Naive thymus-derived CD8-positive, alpha-beta T cell (primary cell): ENCODE results near the gene MYO1H. TPM values are rescaled to one million over a fixed set of nuclear protein-coding genes. Genes with fewer than 3 reads are reported as not detected.

Experiments
- ATAC-seq, 2 donors: fragments of 150-1000 bp; cut with Tn5 transposase in 1 of 2; sonication (Bioruptor Pico), chemical (Tn5 transposase) in 1 of 2; 1 replicate in 1 of 2; 2 replicates in 1 of 2; pipeline ENCODE4 v1.10.0; 2021; ENCODE audit warnings: mild to moderate bottlenecking in 2 of 2, moderate library complexity in 2 of 2
- POLR2A ChIA-PET: fragments of 350-600 bp; sonication (Branson Sonifier 250); formaldehyde crosslinking; loops from one replicate; lab custom pipeline; 2021; ENCODE audit warnings: antibody characterized with exemption; lab: Charles Lee
- DNase-seq, 10 donors: peaks; one replicate each; pipeline versions ENCODE4 v3.0.0 to v3.0.0-alpha.2; 2020 to 2022
- H3K27ac Mint-ChIP-seq, 10 donors: one replicate each; pipeline ENCODE4 v1.8.0; 2020 to 2022; ENCODE audit warnings: mild to moderate bottlenecking in 10 of 10, mixed read lengths in 10 of 10, moderate library complexity in 4 of 10, inconsistent platforms in 1 of 10
- H3K27me3 Mint-ChIP-seq, 5 donors: one replicate each; pipeline ENCODE4 v1.8.0; 2021 to 2022; ENCODE audit warnings: mixed read lengths in 5 of 5
- H3K36me3 Mint-ChIP-seq, 3 donors: one replicate each; pipeline ENCODE4 v1.8.0; 2020 to 2022; ENCODE audit warnings: mixed read lengths in 3 of 3, mild to moderate bottlenecking in 2 of 3, inconsistent platforms in 1 of 3
- H3K4me1 Mint-ChIP-seq, 4 donors: one replicate each; pipeline ENCODE4 v1.8.0; 2021 to 2022; ENCODE audit warnings: mixed read lengths in 4 of 4
- H3K4me3 Mint-ChIP-seq, 10 donors: one replicate each; pipeline ENCODE4 v1.8.0; 2020 to 2022; ENCODE audit warnings: mild to moderate bottlenecking in 10 of 10, mixed read lengths in 10 of 10, moderate library complexity in 6 of 10, inconsistent platforms in 1 of 10
- H3K9me3 Mint-ChIP-seq, 9 donors: one replicate each; pipeline ENCODE4 v1.8.0; 2020 to 2022; ENCODE audit warnings: mixed read lengths in 9 of 9, mild to moderate bottlenecking in 3 of 9, inconsistent platforms in 1 of 9, moderate library complexity in 1 of 9
- polyA plus RNA-seq, 3 donors: library from polyadenylated mRNA; unstranded; fragments of 300-500 nt; fragmentation: Illumina TruSeq; gene quantifications; one replicate each; pipeline ENCODE4 v1.2.3, GENCODE V29; 2021
- total RNA-seq, 8 experiments: library from RNA in 2 of 8; stranded (reverse) in 2 of 8; gene quantifications; one replicate each; pipeline ENCODE4 v1.2.3 and lab custom pipeline; 2021 to 2026

The MYO1H gene
- total and polyA plus RNA-seq, 5 experiments from 2014 or later: not detected

- Mint-ChIP-seq H3K36me3 (peaks cover 10 to 54% (median 13%) of the 10 kb centered on the region in 3 donors), H3K27me3 (no peaks in the 10 kb centered on the region), H3K4me3 (peak overlapping the region in 1 of 10 donors; percentile 56), H3K4me1 (peaks cover 27 to 74% (median 63%) of the 10 kb centered on the region in 4 donors), H3K9me3 (no peaks in the 10 kb centered on the region), H3K27ac (peak overlapping the region in 4 of 10 donors; percentile 18 to 87 (median 69))
- DNase-seq (no peak), ATAC-seq (no peak)
- POLR2A ChIA-PET: interaction anchor here (0.6 kb wide), 1 partner anchor 10 kb away, joined by 3 read pairs; no protein-coding TSS in a partner anchor
Observed at GRCh38 chr12:109461049-109461845, 113.5 kb downstream of the MYO1H start.

- peaks cover 5 to 53% (median 10%) of the 10 kb centered on the region in 3 donors for H3K36me3 Mint-ChIP-seq
- peak overlapping the region in 6 of 10 donors; percentile 13 to 75 (median 66) for H3K27ac Mint-ChIP-seq
- POLR2A ChIA-PET: interaction anchor here (0.6 to 1.4 kb wide), 3 partner anchors 9 to 903 kb away, joined by 3 to 4 read pairs (median 3); no protein-coding TSS in a partner anchor
- ATAC-seq: no peak
- peak overlapping the region in 4 of 10 donors; percentile 41 to 73 (median 70) for H3K4me3 Mint-ChIP-seq
- no peaks in the 10 kb centered on the region for H3K27me3 Mint-ChIP-seq
- no peak for DNase-seq
- H3K4me1 Mint-ChIP-seq: peaks cover 27 to 79% (median 66%) of the 10 kb centered on the region in 4 donors
- H3K9me3 Mint-ChIP-seq: no peaks in the 10 kb centered on the region
Observed at GRCh38 chr12:109461846-109462756, 114.4 kb downstream of the MYO1H start.

- Mint-ChIP-seq H3K4me3 (peak overlapping the region; percentile 32 to 80 (median 70)), H3K4me1 (peaks cover 27 to 74% (median 66%) of the 10 kb centered on the region in 4 donors), H3K27me3 (no peaks in the 10 kb centered on the region), H3K27ac (peak overlapping the region; percentile 45 to 94 (median 72)), H3K36me3 (peaks cover 2 to 53% (median 10%) of the 10 kb centered on the region in 3 donors), H3K9me3 (no peaks in the 10 kb centered on the region)
- peak; percentile 77 to 78 for ATAC-seq
- POLR2A ChIA-PET: interaction anchor here (1.4 kb wide), 2 partner anchors 10 to 14 kb away, joined by 3 to 6 read pairs; partner anchors contain the start of genes KCTD10 and UBE3B
- peak in 3 of 10 donors; percentile 5 to 35 (median 32) for DNase-seq
Observed at GRCh38 chr12:109462868-109463692, 115.4 kb downstream of the MYO1H start.

GRCh38 chr12:109463756-109464155 lies 116.1 kb downstream of the MYO1H start:
- ATAC-seq: no peak
- Mint-ChIP-seq H3K27me3 (no peaks in the 10 kb centered on the region), H3K36me3 (peaks cover 2 to 55% (median 9%) of the 10 kb centered on the region in 3 donors), H3K4me3 (peak overlapping the region in 8 of 10 donors; percentile 20 to 73 (median 62)), H3K9me3 (no peaks in the 10 kb centered on the region), H3K27ac (peak overlapping the region in 9 of 10 donors; percentile 45 to 94 (median 72)), H3K4me1 (peaks cover 27 to 74% (median 63%) of the 10 kb centered on the region in 4 donors)
- POLR2A ChIA-PET: interaction anchor here (1.4 kb wide), 1 partner anchor 13 kb away, joined by 6 read pairs; the partner anchor contains the start of genes KCTD10 and UBE3B
- no peak for DNase-seq

- H3K27me3 Mint-ChIP-seq: no peaks in the 10 kb centered on the region
- H3K27ac Mint-ChIP-seq: peak overlapping the region in 1 of 10 donors; percentile 32
- H3K36me3 Mint-ChIP-seq: peaks cover 0 to 49% (median 2%) of the 10 kb centered on the region in 3 donors
- H3K4me1 Mint-ChIP-seq: peaks cover 22 to 75% (median 62%) of the 10 kb centered on the region in 4 donors
- ATAC-seq (no peak), DNase-seq (no peak)
- H3K9me3 Mint-ChIP-seq: no peaks in the 10 kb centered on the region
- H3K4me3 Mint-ChIP-seq: peak overlapping the region in 1 of 10 donors; percentile 48
- POLR2A ChIA-PET: interaction anchor here (0.7 kb wide), 1 partner anchor 12 kb away, joined by 3 read pairs; the partner anchor contains the start of genes KCTD10 and UBE3B
Observed at GRCh38 chr12:109464642-109465351, 117.1 kb downstream of the MYO1H start.

GRCh38 chr12:109466305-109466704 lies 118.6 kb downstream of the MYO1H start:
- ATAC-seq: no peak
- H3K9me3 Mint-ChIP-seq: no peaks in the 10 kb centered on the region
- no peak for DNase-seq
- H3K27ac Mint-ChIP-seq: peak overlapping the region in 4 of 10 donors; percentile 7 to 65 (median 50)
- H3K27me3 Mint-ChIP-seq: no peaks in the 10 kb centered on the region
- H3K36me3 Mint-ChIP-seq: peaks cover 0 to 48% (median 2%) of the 10 kb centered on the region in 3 donors
- H3K4me1 Mint-ChIP-seq: peaks cover 29 to 75% (median 69%) of the 10 kb centered on the region in 4 donors
- no peak overlapping the region for H3K4me3 Mint-ChIP-seq
- POLR2A ChIA-PET: no interaction called here

- Mint-ChIP-seq H3K4me1 (peaks cover 29 to 72% (median 64%) of the 10 kb centered on the region in 4 donors), H3K9me3 (no peaks in the 10 kb centered on the region), H3K36me3 (peaks cover 0 to 48% (median 2%) of the 10 kb centered on the region in 3 donors), H3K4me3 (no peak overlapping the region), H3K27ac (peak overlapping the region in 1 of 10 donors; percentile 9), H3K27me3 (no peaks in the 10 kb centered on the region)
- no peak for DNase-seq
- ATAC-seq: no peak
- POLR2A ChIA-PET: no interaction called here
Observed at GRCh38 chr12:109466821-109467220, 119.1 kb downstream of the MYO1H start.

GRCh38 chr12:109467978-109468676 lies 120.4 kb downstream of the MYO1H start:
- Mint-ChIP-seq H3K9me3 (no peaks in the 10 kb centered on the region), H3K36me3 (peaks cover 0 to 48% (median 2%) of the 10 kb centered on the region in 3 donors), H3K27ac (peak overlapping the region in 1 of 10 donors; percentile 59), H3K4me1 (peaks cover 24 to 62% (median 56%) of the 10 kb centered on the region in 4 donors), H3K27me3 (no peaks in the 10 kb centered on the region), H3K4me3 (no peak overlapping the region)
- no peak for DNase-seq
- ATAC-seq: no peak
- POLR2A ChIA-PET: no interaction called here

- peaks cover 0 to 45% (median 2%) of the 10 kb centered on the region in 3 donors for H3K36me3 Mint-ChIP-seq
- H3K27me3 Mint-ChIP-seq: no peaks in the 10 kb centered on the region
- POLR2A ChIA-PET: no interaction called here
- DNase-seq (no peak), ATAC-seq (no peak)
- H3K4me1 Mint-ChIP-seq: peaks cover 16 to 52% (median 46%) of the 10 kb centered on the region in 4 donors
- H3K4me3 Mint-ChIP-seq: no peak overlapping the region
- H3K9me3 Mint-ChIP-seq: no peaks in the 10 kb centered on the region
- no peak overlapping the region for H3K27ac Mint-ChIP-seq
Observed at GRCh38 chr12:109469517-109469916, 121.8 kb downstream of the MYO1H start.

GRCh38 chr12:109473006-109473405 lies 125.3 kb downstream of the MYO1H start:
- ATAC-seq: no peak
- Mint-ChIP-seq H3K27ac (no peak overlapping the region), H3K4me1 (peaks cover 18 to 64% (median 53%) of the 10 kb centered on the region in 4 donors), H3K27me3 (no peaks in the 10 kb centered on the region), H3K4me3 (peak overlapping the region in 1 of 10 donors; percentile 60), H3K36me3 (peaks cover 0 to 19% (median 0%) of the 10 kb centered on the region in 3 donors), H3K9me3 (no peaks in the 10 kb centered on the region)
- POLR2A ChIA-PET: interaction anchor here (1.3 kb wide), 1 partner anchor 10 kb away, joined by 3 read pairs; no protein-coding TSS in a partner anchor
- DNase-seq: no peak
